Measurements from ENCODE around the gene NFE2L1. TPM values are rescaled to one million over a fixed set of nuclear protein-coding genes. Genes with fewer than 3 reads are reported as not detected.

The NFE2L1 gene
- total RNA-seq, 2 donors from 2014 or later: 87.8 to 244 TPM

DNA sequence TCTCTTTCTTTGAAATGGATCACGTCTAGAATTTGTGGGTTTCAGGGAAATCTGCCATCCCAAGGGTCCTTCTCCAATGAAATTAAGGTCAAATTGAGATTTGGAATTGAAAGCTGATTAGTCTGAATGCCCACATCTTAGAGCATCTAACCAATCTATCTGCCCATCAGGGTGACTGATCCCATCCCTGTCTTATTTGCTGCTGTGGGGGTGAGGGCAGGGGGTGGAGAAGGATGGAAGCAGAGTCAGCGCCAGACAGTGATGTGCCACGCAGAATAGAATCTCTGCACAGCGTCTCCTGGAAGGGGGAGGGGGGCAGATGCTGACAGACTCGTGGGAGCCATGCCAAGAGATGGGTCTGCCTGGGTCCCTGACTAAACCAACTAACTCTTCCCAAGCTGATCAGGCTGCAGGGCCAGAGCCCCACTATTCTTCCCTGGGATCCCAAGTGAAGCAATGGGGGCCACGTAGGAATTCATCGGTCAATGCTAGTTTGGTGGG, 45.2 kb upstream of the NFE2L1 start:
- 58% methylated on average over 7 of the region's 7 CpGs for WGBS
- no peaks in the 10 kb centered on the region for H3K9me3 ChIP-seq
- intact Hi-C loops (cut with DNase I): no loop called here
- H3K36me3 ChIP-seq: no peaks in the 10 kb centered on the region
- H3K4me3 ChIP-seq: no peak overlapping the region
- no peak overlapping the region for H3K27ac ChIP-seq
- no peak for DNase-seq (ENCODE audit: low spot score)
- TF ChIP-seq, protein P1, sequence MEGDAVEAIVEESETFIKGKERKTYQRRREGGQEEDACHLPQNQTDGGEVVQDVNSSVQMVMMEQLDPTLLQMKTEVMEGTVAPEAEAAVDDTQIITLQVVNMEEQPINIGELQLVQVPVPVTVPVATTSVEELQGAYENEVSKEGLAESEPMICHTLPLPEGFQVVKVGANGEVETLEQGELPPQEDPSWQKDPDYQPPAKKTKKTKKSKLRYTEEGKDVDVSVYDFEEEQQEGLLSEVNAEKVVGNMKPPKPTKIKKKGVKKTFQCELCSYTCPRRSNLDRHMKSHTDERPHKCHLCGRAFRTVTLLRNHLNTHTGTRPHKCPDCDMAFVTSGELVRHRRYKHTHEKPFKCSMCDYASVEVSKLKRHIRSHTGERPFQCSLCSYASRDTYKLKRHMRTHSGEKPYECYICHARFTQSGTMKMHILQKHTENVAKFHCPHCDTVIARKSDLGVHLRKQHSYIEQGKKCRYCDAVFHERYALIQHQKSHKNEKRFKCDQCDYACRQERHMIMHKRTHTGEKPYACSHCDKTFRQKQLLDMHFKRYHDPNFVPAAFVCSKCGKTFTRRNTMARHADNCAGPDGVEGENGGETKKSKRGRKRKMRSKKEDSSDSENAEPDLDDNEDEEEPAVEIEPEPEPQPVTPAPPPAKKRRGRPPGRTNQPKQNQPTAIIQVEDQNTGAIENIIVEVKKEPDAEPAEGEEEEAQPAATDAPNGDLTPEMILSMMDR (IDR thresholded peaks at IDR 0.05): no peak
- no peak for TF ChIP-seq POLR2A (IDR thresholded peaks at IDR 0.05)
- no peak for TF ChIP-seq POLR2AphosphoS5 (IDR thresholded peaks at IDR 0.05)
- no peaks in the 10 kb centered on the region for H3K27me3 ChIP-seq (replicated peaks; ENCODE audit: insufficient read depth)
- H3K4me1 ChIP-seq (replicated peaks): no peaks in the 10 kb centered on the region

DNA sequence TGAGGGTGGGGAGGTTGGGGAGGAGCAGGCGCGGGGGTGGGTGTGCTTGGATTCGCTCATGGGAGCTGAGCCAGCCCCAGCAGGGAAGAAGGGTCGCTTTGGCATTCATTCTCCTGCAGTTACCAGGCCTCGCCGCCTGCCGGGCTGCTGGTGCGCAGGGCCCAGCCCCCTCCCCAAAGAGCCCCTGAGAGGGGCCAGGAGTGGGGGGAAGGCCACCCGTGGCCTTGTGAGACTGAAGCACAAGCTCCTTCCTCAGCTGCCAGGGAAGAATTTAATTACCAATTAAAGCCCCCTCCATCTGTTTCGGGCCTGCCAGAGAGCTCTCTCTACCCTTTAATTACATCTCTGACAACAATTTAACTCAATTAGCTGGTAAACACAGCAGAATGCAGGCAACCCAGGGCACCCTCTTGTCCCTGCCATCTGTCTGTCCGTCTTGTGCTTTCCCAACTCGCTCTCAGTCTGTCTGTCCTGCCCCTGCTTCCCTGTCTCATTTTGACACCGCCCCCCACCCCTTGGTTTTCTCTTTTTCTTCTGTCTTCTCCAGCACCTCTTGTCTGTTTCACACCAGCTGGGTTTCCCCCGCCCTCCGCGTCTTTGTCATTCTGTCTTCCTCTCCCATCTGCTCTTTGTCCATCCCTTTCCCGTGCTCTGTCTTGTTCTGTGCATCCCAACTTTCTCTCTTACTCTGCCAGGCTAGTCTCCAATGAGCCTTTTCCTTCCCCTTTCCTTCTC, 44.6 kb upstream of the NFE2L1 start:
- TF ChIP-seq POLR2A (IDR thresholded peaks at IDR 0.05) (no peak), POLR2AphosphoS5 (IDR thresholded peaks at IDR 0.05) (no peak)
- TF ChIP-seq, protein P1 (IDR thresholded peaks at IDR 0.05): no peak
- Histone ChIP-seq H3K27ac (no peak overlapping the region), H3K9me3 (no peaks in the 10 kb centered on the region), H3K36me3 (no peaks in the 10 kb centered on the region), H3K4me1 (replicated peaks) (no peaks in the 10 kb centered on the region), H3K4me3 (no peak overlapping the region), H3K27me3 (replicated peaks; ENCODE audit: insufficient read depth) (no peaks in the 10 kb centered on the region)
- intact Hi-C loops (cut with DNase I): no loop called here
- 73% methylated on average over 15 of the region's 17 CpGs for WGBS
- no peak for DNase-seq (ENCODE audit: low spot score)

DNA sequence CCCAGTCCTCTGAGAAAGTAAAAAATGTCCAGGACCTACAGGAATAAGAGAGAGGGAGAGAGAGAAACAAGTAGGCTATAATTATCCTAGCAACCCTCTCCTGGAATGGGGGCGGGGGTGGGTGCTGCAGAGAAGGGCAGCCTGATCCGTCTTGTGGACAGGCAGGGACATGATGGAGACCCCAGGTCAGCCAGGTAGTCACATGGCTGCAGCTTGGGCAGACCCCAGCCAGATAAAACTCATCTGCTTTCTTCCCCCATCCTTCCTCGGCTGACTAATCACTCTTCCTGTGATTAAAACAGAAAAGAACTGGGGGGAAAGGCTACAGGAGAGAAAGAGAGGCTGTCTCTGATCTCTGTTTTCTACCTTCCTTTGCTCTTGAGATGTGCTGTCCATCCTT, 43.2 kb upstream of the NFE2L1 start:
- Histone ChIP-seq H3K36me3 (no peaks in the 10 kb centered on the region), H3K27me3 (replicated peaks; ENCODE audit: insufficient read depth) (no peaks in the 10 kb centered on the region), H3K9me3 (no peaks in the 10 kb centered on the region), H3K27ac (no peak overlapping the region), H3K4me1 (replicated peaks) (no peaks in the 10 kb centered on the region), H3K4me3 (no peak overlapping the region)
- no peak for TF ChIP-seq POLR2A (IDR thresholded peaks at IDR 0.05)
- 61% methylated on average over 3 of the region's 3 CpGs for WGBS
- no peak for DNase-seq (ENCODE audit: low spot score)
- intact Hi-C loops (cut with DNase I): no loop called here

DNA sequence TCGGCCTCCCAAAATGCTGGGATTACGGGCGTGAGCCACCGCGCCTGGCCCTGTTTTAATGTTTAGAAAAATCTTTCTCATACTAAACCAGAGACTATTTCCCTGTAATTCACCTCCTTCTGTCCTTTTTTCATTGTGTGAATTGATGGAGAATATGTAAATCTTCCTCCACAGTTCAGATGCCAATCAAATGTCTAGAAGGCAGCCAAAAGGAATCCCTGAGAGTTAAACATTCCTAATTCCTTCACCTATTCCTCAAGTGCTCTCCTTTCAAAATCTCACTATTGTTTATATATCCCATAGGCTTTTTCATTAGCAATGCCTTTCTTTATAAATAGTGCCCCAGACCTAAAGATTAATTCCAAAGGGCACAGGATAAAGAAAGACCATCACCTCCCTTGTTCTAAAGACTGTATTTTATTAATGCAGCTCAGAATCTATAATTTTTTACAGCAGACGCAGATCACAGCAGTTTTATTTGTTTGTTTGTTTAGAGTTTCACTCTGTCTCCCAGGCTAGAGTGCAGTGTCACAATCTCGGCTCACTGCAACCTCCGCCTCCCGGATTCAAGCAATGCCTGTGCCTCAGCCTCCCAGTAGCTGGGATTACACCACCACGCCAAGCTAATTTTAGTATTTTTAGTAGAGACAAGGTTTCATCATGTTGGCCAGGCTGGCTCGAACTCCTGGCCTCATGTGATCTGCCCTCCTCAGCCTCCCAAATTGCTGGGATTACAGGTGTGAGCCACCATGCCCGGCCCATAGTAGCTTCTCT, 41.0 kb upstream of the NFE2L1 start:
- Histone ChIP-seq H3K27ac (no peak overlapping the region), H3K36me3 (no peaks in the 10 kb centered on the region), H3K9me3 (no peaks in the 10 kb centered on the region), H3K4me1 (replicated peaks) (peaks cover 5% of the 10 kb centered on the region), H3K27me3 (replicated peaks; ENCODE audit: insufficient read depth) (no peaks in the 10 kb centered on the region), H3K4me3 (no peak overlapping the region)
- TF ChIP-seq POLR2A (IDR thresholded peaks at IDR 0.05) (no peak), POLR2AphosphoS5 (IDR thresholded peaks at IDR 0.05) (no peak)
- TF ChIP-seq, protein P1 (IDR thresholded peaks at IDR 0.05): no peak
- intact Hi-C loops (cut with DNase I): no loop called here
- WGBS: 88% methylated on average over 12 of the region's 12 CpGs
- DNase-seq (ENCODE audit: low spot score): no peak

DNA sequence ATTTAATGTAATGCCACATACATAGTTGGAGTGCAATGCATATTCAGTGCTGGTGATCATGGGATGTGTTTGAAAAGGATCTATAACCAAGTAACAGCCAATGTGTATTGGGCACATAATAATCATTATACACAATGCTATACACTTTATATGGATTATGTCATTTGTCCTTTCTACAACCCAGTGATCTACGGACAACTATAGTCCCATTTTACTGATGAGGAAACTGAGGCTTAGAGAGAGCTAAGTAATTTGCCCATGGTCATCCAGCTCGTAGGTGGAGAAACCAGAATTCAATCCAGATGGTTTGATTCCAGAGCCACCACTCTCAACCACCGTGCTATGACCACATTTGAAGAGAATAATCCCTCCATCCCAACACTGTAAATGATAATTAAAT, 38.0 kb upstream of the NFE2L1 start:
- H3K4me1 ChIP-seq (replicated peaks): peaks cover 5% of the 10 kb centered on the region
- intact Hi-C loops (cut with DNase I): no loop called here
- no peak overlapping the region for H3K27ac ChIP-seq
- no peak for TF ChIP-seq POLR2A (IDR thresholded peaks at IDR 0.05)
- no peak for TF ChIP-seq POLR2AphosphoS5 (IDR thresholded peaks at IDR 0.05)
- TF ChIP-seq, protein P1 (IDR thresholded peaks at IDR 0.05): no peak
- 94% methylated on average over 3 of the region's 3 CpGs for WGBS
- H3K4me3 ChIP-seq: no peak overlapping the region
- H3K36me3 ChIP-seq: no peaks in the 10 kb centered on the region
- DNase-seq (ENCODE audit: low spot score): no peak
- no peaks in the 10 kb centered on the region for H3K27me3 ChIP-seq (replicated peaks; ENCODE audit: insufficient read depth)
- no peaks in the 10 kb centered on the region for H3K9me3 ChIP-seq

All from prostate gland (tissue), 2 donors.